IPS DF 4.7 (cell line): Measurements from ENCODE around the gene SPAG8.

ENCODE experiments used
- DNase-seq: peaks from one replicate; pipeline ENCODE4 v3.0.0-alpha.2; 2013; ENCODE audit warnings: low spot score; ENCODE audit errors: extremely low read depth

SPAG8 gene

GRCh38 chr9:35812025-35812602 lies at the start of gene SPAG8:
SPAG8 (minus strand) TSS chr9:35812262; CDS start chr9:35812147, 115 bp downstream.
- peak; percentile 94 for DNase-seq

DNA sequence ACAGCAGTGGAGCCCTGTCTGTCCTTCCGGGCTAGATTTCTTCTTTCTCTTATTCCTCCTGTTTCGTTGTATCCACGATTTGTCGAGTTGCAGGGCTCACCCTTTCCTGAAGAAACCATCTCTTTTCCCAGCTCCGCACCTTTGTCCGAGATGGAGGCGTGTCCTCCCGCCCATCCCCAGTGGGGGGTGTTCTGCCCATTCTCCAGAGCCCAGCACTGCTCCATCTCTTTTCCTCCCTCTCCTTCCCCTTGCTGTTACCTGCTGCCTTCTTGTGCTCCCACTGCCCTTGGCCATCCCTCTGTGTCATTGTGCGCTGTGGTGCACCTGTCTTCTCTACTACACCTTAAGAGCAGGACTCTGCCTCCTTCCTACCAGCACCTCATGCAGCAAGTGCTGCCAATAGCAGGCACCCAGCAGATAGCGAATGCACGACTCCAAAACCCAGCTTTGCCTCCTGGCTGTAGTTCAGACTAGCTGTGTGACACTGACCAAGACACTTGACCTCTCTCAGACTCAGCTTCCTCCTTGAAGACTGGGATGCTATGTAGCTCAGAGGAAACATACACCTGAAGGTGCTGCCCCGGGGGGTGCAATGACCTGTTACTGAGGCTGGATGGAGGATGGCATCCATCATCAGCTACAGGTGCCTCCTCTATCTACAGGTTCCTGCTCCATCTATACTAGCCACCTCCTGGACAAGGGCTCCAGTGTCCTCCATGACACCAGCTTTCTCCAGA lies 49.3 kb upstream of the SPAG8 start:
- no peak for DNase-seq

GRCh38 chr9:35859990-35860339 lies 47.9 kb upstream of the SPAG8 start:
- DNase-seq, result no peak

DNA sequence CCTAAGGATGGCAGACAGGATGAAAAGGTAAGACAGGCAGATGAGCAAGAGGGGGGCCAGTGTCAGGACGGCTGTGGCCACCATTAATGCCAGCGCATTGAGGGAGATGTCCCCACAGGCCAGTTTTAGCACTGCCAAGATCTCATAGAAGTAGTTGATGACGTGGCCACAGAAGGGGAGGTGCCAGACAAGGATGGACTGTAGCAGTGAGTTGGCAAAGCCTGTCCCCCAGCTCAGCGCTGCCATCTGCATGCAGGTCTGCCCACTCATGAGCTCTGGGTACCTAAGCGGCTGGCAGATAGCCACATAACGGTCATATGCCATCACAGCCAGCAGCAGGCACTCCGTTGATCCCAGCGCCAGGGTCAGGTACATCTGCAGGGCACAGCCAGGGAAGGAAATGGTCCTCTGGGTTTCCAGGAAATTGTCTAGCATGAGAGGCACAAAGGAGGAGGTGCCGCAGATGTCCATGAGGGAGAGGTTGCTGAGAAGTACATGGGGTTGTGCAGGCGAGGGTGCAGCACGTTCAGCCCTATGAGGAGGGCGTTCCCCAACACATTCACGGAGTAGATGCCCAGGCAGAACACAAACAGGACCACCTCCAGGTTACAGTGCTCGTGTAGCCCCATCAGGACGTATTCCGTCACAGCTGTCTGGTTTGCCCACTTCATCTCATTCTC lies 47.4 kb upstream of the SPAG8 start:
- no peak for DNase-seq

- no peak for DNase-seq
Measured at GRCh38 chr9:35858458-35858857, 46.4 kb upstream of the SPAG8 start.

DNA sequence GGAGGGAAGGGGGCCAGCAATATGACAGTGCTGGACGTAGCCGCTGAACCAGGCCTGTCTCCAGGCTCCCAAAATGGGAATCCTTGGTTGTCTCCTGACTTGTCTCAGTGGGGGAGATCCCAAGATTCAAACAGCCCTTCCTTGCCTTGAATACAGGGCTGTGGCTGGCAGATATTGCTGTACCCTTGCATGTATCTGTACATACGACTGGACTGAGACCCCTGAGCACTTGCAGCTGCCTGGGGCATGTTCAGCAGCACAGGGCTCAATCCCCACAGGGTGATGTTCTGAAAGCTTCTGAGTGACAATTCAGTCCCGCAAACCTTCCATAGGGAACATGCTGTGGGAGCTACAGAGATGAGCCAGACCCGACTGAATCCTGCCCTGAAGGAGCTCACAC lies 44.8 kb upstream of the SPAG8 start:
- no peak for DNase-seq

- no peak for DNase-seq
Measured at GRCh38 chr9:35856206-35856605, 44.1 kb upstream of the SPAG8 start.

- DNase-seq, result no peak
Measured at GRCh38 chr9:35854091-35854762, 42.2 kb upstream of the SPAG8 start.

GRCh38 chr9:35852876-35853865 lies 41.1 kb upstream of the SPAG8 start:
- no peak for DNase-seq

DNA sequence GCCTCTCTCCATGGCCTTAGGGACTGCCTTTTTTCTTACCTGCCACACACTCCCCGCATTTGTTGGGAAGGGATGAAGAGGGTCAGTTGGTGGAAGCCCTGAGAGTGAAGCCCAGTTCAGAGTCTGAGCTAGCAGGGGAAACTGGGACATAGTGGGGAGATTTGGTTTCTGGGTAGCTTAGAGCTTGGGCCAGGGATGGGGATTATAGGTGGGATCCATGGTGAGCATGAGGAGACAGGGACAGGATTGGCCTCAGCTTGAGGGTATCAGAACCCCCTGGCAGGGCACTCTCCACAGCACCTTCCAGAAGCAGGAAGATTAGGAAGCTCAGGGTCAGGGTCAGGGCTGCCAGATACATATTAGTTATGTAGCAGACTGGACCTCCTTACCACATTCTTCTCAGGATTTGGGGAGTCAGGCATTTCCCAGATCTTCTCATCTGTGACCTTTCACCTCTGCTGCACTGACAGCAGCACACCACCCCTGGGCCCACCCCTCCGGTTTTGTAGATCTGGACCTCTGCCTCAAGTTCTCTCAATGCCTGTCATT lies 40.3 kb upstream of the SPAG8 start:
- no peak for DNase-seq

- no peak for DNase-seq
Measured at GRCh38 chr9:35847792-35848572, 35.9 kb upstream of the SPAG8 start.

DNA sequence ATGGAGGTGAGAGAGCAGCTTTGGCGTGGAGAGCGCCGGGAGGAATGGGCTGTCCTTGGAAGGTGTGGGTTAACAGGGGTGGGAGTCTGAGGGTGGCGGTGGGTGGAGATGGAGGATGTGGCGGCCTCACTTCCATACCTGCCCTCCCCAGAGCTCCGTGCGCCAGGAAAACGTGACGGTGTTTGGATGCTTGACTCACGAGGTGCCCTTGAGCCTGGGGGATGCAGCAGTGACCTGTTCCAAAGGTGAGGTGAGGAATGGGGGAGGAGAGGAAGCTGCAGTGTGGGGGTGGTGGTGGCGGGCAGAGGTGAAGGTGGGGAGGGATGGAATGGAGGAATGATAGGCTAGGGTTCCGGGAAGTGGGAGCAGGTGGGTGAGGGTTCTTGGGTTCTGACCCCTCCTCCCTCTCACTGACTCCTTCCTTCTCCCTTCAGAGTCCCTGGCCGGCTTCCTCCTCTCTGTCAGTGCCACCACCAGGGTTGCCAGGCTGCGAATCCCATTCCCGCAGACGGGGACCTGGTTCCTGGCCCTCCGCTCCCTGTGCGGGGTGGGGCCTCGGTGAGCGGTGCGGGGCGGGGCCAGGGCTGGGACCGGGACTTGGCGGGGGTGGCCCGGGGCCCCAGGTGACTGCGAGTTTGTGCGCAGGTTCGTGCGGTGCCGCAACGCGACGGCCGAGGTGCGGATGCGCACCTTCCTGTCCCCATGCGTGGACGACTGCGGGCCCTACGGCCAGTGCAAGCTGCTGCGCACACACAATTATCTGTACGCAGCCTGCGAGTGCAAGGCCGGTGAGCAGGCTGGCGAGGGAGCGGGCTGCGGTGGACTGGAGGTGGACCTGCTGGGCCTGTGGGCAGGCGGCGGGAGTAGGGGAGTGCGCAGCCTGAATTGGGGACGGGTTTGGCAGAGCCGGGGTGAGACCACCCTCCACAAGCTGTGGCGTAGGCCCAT lies 34.0 kb upstream of the SPAG8 start:
- no peak for DNase-seq

- no peak for DNase-seq
Measured at GRCh38 chr9:35844628-35845270, 32.7 kb upstream of the SPAG8 start.

GRCh38 chr9:35842795-35843194 lies 30.7 kb upstream of the SPAG8 start:
- DNase-seq, result no peak

- no peak for DNase-seq
Measured at GRCh38 chr9:35842020-35842745, 30.1 kb upstream of the SPAG8 start.

- DNase-seq, result no peak
Measured at GRCh38 chr9:35841645-35841900, 29.5 kb upstream of the SPAG8 start.

DNA sequence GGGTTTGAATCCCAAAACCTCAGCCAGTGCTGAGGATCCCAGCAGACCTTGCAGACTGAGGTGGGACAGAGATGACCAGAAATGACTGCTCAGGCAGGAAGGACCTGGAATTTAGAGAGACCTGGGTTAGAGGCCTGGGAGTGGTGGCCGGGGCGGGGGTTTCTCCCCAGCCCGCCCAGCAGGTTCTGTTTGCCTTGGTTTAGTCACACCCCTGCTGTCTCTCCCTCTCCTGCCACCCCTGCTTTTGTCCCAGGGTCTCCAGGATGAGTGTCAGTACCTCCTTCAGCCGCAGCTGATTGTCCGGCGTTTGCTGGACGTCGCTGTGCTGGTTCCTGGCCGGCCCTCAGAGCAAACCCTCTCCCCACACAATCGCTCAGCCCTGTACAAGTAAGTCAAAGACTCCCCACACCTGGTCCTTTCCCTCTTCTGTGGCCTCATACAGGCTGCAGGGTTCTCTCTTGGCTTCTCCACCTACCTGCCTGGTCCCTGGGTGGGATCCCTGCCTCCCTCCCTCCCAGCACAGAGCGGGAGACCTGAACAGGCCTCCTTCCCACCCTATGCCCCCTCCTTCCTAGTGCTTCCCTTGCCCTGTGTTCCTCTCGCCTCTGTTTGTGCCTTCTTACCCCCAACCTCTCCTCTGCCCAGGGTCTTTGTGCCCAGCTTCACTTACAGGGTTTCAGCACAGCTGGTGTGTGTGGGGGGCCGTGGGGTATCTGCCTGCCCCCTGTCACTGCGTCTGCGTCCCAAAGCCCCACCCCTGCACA lies 29.0 kb upstream of the SPAG8 start:
- DNase-seq, result no peak
